Measurements from ENCODE around the gene BSND. TPM values are rescaled to one million over a fixed set of nuclear protein-coding genes. Genes with fewer than 3 reads are reported as not detected.

BSND gene
- total RNA-seq, 1 experiment from 2014 or later = 0.17 TPM

DNA sequence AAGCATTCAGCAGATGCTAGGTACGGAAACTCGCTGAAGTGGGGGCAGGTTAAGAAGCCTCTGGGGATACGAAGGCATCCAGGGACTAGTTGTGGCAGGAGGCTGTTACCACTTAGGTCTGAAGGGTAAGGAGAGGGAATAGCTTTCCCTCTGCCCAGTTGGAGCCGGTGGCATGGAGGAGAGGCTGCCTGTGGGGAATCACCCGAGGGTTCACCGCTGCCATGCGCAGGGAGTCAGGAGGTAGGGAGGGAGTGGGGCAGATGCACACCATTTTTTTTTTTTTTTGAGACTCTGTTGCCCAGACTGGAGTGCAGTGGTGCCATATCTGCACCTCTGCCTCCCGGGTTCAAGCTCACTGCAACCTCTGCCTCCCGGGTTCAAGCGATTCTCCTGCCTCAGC lies 46.7 kb downstream of the BSND start:
- H3K23me2 ChIP-seq (ENCODE audit: insufficient read length, low read depth, low read length, poor library complexity, severe bottlenecking) = peaks cover 7% of the 10 kb centered on the region
- H3K27ac Mint-ChIP-seq = no peak overlapping the region
- H3K56ac ChIP-seq (ENCODE audit: insufficient read length, low read depth, low read length) = no peak overlapping the region
- H2BK12ac ChIP-seq (ENCODE audit: insufficient read length, low read depth, low read length) = no peak overlapping the region
- H3K4ac ChIP-seq (ENCODE audit: low read depth, low read length) = no peak overlapping the region
- no peak overlapping the region for H3K27ac ChIP-seq (ENCODE audit: insufficient read length, low read depth, low read length)
- H3K4me2 ChIP-seq (ENCODE audit: insufficient read depth, insufficient read length, low read length) = no peak overlapping the region
- peaks cover 16% of the 10 kb centered on the region; the same call in 1 of the 2 replicates for H3K79me2 ChIP-seq (ENCODE audit: insufficient read depth, low read length)
- peaks cover 4% of the 10 kb centered on the region; the same call in 1 of the 2 replicates for H3K4me1 ChIP-seq (ENCODE audit: insufficient read depth, low read length)
- no peaks in the 10 kb centered on the region for H3K9me3 Mint-ChIP-seq
- H3T11ph ChIP-seq (ENCODE audit: low read length) = no peak overlapping the region
- no peak overlapping the region for H2BK15ac ChIP-seq (ENCODE audit: low read depth, low read length)
- H3K4me1 Mint-ChIP-seq = peaks cover 23% of the 10 kb centered on the region in 2 experiments
- no peak overlapping the region for H4K91ac ChIP-seq (ENCODE audit: insufficient read length, low read depth, low read length)
- no peak for DNase-seq
- H2BK5ac ChIP-seq (ENCODE audit: insufficient read length, low read length) = no peak overlapping the region
- no peak overlapping the region for H2AK5ac ChIP-seq (ENCODE audit: insufficient read length, low read length)
- no peak overlapping the region for H4K8ac ChIP-seq (replicated peaks; ENCODE audit: insufficient read length, low read depth, low read length)
- no peak overlapping the region for H3K18ac ChIP-seq (ENCODE audit: insufficient read length, low read depth, low read length)
- H3K27me3 ChIP-seq (ENCODE audit: insufficient read depth, low read length) = no peaks in the 10 kb centered on the region; the same call in 1 of the 2 replicates
- H4K5ac ChIP-seq (ENCODE audit: insufficient read length, low read depth, low read length) = no peak overlapping the region
- TF ChIP-seq, protein P1, sequence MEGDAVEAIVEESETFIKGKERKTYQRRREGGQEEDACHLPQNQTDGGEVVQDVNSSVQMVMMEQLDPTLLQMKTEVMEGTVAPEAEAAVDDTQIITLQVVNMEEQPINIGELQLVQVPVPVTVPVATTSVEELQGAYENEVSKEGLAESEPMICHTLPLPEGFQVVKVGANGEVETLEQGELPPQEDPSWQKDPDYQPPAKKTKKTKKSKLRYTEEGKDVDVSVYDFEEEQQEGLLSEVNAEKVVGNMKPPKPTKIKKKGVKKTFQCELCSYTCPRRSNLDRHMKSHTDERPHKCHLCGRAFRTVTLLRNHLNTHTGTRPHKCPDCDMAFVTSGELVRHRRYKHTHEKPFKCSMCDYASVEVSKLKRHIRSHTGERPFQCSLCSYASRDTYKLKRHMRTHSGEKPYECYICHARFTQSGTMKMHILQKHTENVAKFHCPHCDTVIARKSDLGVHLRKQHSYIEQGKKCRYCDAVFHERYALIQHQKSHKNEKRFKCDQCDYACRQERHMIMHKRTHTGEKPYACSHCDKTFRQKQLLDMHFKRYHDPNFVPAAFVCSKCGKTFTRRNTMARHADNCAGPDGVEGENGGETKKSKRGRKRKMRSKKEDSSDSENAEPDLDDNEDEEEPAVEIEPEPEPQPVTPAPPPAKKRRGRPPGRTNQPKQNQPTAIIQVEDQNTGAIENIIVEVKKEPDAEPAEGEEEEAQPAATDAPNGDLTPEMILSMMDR (conservative IDR thresholded peaks at IDR 0.05) = no peak
- H3K4me3 Mint-ChIP-seq = no peak overlapping the region
- no peak overlapping the region for H3K14ac ChIP-seq (ENCODE audit: insufficient read depth, low read length)
- no peaks in the 10 kb centered on the region for H3K79me1 ChIP-seq (ENCODE audit: insufficient read depth, low read depth, low read length, poor library complexity, severe bottlenecking)
- no peaks in the 10 kb centered on the region for H3K9me3 ChIP-seq (ENCODE audit: control insufficient read depth, low read depth, low read length)
- no peak overlapping the region for H3K23ac ChIP-seq (ENCODE audit: insufficient read length, low read depth, low read length)
- H2BK120ac ChIP-seq (ENCODE audit: low read depth, low read length, poor library complexity, severe bottlenecking) = no peak overlapping the region
- peaks cover 13% of the 10 kb centered on the region for H3K27me3 Mint-ChIP-seq (ENCODE audit: low read depth)
- WGBS (ENCODE audit: extremely low coverage, insufficient read length, low lambda C conversion rate) = no CpG with 5 or more reads among the region's 10 CpGs
- no peak overlapping the region for H3K9ac ChIP-seq (ENCODE audit: extremely low read depth, insufficient read length, low read length)
- H2BK20ac ChIP-seq (ENCODE audit: low read depth, low read length, poor library complexity, severe bottlenecking) = no peak overlapping the region
- no peak overlapping the region for H2AFZ ChIP-seq (ENCODE audit: low read length)
- H4K20me1 ChIP-seq (ENCODE audit: control insufficient read depth, insufficient read depth, insufficient read length) = no peaks in the 10 kb centered on the region
- H3K36me3 Mint-ChIP-seq (ENCODE audit: insufficient read depth in 1 of 3, low read depth in 3 of 3) = peaks cover 21 to 54% (median 23%) of the 10 kb centered on the region in 3 experiments
